ENCODE measurements around the gene GPR33.
"Not testable (repeated sequence)": the region's sequence is repeated elsewhere in the genome, so short reads cannot be mapped to it uniquely, and the experiment has no call there.

GPR33 gene

DNA sequence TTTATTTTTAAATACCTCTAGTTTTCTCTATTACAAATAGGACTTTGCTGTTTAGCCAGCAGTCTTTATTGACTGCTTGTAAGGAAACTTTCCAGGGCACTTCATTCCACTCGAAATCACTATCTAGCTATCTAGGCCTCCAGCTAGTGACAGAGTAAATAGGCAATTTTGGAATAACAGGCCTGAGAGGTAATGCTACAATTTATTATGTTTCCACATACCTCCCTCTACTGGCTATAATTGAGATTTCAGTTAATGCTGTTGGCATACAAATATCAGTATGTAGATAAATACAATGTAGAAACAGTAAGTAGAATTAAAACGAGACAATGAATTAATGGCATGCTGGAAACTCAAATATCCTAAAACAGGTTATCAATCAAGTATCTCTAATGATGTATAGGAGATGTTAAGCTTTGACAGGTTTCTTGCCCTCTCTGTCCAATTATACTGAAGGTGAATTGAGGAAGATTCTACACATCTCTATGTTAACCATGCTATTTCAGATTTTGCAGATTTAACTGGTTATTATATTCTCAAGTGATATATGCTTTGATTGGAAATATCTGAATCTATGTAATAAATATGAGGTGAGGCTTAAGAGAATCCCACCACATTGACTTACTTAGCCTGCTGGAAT lies 37.7 kb downstream of the GPR33 start:
- peaks cover 0 to 3% of the 10 kb centered on the region in 2 donors for H3K4me1 Mint-ChIP-seq (ENCODE audit: low read depth in 2 of 2)
- no peak overlapping the region for H3K27ac Mint-ChIP-seq
- peak; percentile 43 for ATAC-seq (replicated peaks)
- H3K4me3 Mint-ChIP-seq = no peak overlapping the region
- no peaks in the 10 kb centered on the region for H3K27me3 Mint-ChIP-seq
- peaks cover 8% of the 10 kb centered on the region for H3K36me3 Mint-ChIP-seq (ENCODE audit: insufficient read depth)
- DNase-seq = no peak
- no peaks in the 10 kb centered on the region for H3K9me3 Mint-ChIP-seq

DNA sequence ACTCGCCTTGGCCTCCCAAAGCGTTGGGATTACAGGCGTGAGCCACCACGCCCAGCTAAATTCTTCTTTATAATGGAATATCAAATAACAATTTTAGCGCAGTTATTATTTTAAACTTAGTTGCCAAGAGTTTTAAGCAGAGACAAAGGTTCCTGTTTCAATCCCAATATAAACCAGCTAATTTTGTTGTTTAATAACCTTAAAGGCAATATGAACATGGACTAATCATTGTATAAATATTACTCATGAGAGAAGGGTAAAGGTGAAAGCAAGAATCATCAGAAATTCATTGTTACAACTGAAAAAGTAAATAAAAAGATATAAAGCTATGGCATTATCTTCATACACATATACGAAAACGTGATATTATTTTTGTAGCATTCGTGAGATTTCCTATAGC lies 38.7 kb downstream of the GPR33 start:
- H3K36me3 Mint-ChIP-seq (ENCODE audit: insufficient read depth) = peaks cover 8% of the 10 kb centered on the region
- no peak for ATAC-seq (replicated peaks)

DNA sequence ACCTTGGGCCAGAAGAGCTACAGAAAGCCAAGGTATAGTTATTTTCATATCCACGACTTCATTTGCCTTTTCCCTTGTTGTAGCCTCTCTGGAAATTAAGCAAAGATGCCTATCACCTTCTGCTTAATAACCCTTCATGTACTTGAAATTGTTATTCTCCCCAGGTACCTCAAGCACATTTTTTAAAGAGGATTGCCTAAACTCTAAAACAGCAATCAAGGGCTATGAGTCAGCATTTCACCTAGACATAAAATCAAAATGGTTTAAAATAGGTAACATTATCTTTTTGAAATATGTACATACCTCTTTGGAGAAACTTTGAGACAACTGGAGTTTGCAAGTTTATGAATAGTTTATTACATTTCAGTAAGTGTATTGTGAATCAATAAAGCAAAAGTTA lies 42.1 kb downstream of the GPR33 start:
- Mint-ChIP-seq H3K27me3 (no peaks in the 10 kb centered on the region), H3K4me3 (no peak overlapping the region), H3K27ac (no peak overlapping the region), H3K4me1 (ENCODE audit: low read depth in 2 of 2) (no peaks in the 10 kb centered on the region), H3K9me3 (no peaks in the 10 kb centered on the region), H3K36me3 (ENCODE audit: insufficient read depth) (peaks cover under 1% of the 10 kb centered on the region)
- no peak for ATAC-seq (replicated peaks)
- no peak for DNase-seq

More for the DNA sequence above, 38.7 kb downstream of the GPR33 start:
- Mint-ChIP-seq H3K4me3 (no peak overlapping the region), H3K27me3 (no peaks in the 10 kb centered on the region), H3K4me1 (ENCODE audit: low read depth in 2 of 2) (no peaks in the 10 kb centered on the region), H3K27ac (no peak overlapping the region), H3K9me3 (no peaks in the 10 kb centered on the region)
- DNase-seq = no peak

DNA sequence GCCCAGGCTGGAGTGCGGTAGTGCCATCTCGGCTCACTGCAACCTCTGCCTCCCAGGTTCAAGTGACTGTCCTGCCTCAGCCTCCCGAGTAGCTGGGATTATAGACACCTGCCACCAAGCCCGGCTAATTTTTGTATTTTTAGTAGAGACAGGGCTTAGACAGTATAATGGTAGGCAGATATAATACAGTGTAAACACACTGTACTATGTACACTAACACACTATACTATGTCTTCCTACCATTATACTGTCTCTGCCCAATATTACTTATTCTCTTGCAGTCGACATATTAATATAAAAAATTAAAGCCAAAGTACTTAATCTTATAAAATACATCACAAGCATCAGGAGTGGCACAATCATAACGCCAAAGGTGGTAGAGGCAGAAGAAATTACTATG lies 45.6 kb downstream of the GPR33 start:
- Mint-ChIP-seq H3K9me3 (no peaks in the 10 kb centered on the region), H3K27me3 (no peaks in the 10 kb centered on the region), H3K4me1 (ENCODE audit: low read depth in 2 of 2) (no peaks in the 10 kb centered on the region), H3K27ac (no peak overlapping the region), H3K36me3 (ENCODE audit: insufficient read depth) (peaks cover 2% of the 10 kb centered on the region), H3K4me3 (no peak overlapping the region)
- DNase-seq (no peak), ATAC-seq (replicated peaks) (no peak)

DNA sequence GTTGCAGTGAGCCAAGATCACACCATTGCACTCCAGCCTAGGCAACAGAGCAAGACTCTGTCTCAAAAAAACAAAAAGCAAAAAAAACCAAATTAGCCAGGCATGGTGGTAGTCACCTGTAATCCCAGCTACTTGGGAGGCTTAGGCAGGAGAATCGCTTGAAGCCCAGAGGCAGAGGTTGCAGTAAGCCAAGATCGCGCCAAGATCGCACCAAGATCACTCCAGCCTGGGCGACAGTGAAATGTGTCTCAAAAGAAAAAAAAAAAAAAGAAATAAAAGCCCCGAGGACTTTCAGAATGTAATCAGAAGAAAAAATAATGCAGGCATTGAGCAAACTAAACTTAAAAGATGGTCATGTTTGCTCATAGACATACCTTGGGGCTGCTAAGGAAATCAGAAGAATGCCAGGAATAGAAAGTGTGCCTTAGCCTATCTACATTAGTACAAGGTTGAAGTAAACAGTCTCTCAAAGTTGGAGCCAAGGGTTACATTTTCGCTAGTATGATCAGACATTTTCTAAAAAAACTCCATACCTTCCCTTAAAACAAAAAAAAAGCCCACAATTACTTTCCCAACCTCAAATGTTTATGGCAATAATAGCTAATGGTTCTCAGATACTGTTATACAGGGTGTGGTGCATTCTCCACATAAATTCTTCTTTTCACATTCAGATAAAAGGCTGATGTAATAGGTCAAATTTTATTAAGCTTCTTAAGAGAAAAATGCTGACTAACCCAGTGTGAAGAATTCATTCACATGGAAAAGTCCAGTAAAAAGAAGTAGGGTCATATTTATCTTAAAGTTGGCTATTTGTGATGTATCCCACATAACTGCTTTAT lies 46.3 kb downstream of the GPR33 start:
- Mint-ChIP-seq H3K4me1 (ENCODE audit: low read depth in 2 of 2) (no peaks in the 10 kb centered on the region), H3K4me3 (no peak overlapping the region), H3K9me3 (no peaks in the 10 kb centered on the region), H3K27me3 (no peaks in the 10 kb centered on the region), H3K27ac (no peak overlapping the region), H3K36me3 (ENCODE audit: insufficient read depth) (peaks cover 2% of the 10 kb centered on the region)
- DNase-seq = no peak
- ATAC-seq (replicated peaks) = no peak

DNA sequence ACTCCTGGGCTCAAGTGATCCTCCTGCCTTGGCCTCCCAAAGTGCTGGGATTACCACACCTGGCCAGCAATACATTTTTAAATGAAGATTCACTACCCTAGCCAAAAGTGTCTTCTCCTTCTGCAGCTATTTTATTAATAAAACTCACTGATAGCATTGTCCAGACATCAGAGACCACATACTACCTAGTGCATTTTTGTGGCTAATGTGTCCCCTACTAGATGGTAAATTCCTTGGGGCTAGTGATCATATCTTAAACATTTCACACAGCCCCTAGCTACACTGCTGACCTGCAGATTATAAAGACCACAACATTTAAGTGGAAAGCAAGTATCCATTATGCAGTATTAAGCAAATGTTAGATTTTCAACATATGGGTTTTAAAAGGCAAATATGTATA lies 47.6 kb downstream of the GPR33 start:
- Mint-ChIP-seq H3K9me3 (no peaks in the 10 kb centered on the region), H3K4me3 (no peak overlapping the region), H3K4me1 (ENCODE audit: low read depth in 2 of 2) (no peaks in the 10 kb centered on the region), H3K27ac (no peak overlapping the region), H3K27me3 (no peaks in the 10 kb centered on the region), H3K36me3 (ENCODE audit: insufficient read depth) (peaks cover 2% of the 10 kb centered on the region)
- DNase-seq (no peak), ATAC-seq (replicated peaks) (no peak)

DNA sequence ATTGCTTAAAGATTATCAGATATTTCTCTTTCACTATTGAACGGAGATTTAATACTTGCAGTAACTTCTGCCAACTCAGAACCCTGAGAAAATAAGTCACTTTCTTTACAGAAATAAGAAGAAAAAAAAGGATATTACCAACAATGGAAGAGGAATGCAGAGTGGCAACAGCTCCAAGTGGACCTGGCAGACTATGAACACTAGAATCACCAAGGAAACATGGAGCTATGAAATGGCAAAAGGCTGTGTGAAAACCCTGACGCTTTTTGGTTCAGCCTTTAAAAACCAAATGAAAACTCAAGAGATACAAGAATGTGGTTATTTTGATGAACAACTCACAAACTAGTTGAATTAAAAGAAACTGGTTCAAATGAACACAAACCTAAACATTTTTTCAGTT lies 48.3 kb downstream of the GPR33 start:
- DNase-seq (no peak), ATAC-seq (replicated peaks) (no peak)
- Mint-ChIP-seq H3K36me3 (ENCODE audit: insufficient read depth) (peaks cover 2% of the 10 kb centered on the region), H3K27ac (no peak overlapping the region), H3K27me3 (no peaks in the 10 kb centered on the region), H3K9me3 (no peaks in the 10 kb centered on the region), H3K4me3 (no peak overlapping the region), H3K4me1 (ENCODE audit: low read depth in 2 of 2) (no peaks in the 10 kb centered on the region)

DNA sequence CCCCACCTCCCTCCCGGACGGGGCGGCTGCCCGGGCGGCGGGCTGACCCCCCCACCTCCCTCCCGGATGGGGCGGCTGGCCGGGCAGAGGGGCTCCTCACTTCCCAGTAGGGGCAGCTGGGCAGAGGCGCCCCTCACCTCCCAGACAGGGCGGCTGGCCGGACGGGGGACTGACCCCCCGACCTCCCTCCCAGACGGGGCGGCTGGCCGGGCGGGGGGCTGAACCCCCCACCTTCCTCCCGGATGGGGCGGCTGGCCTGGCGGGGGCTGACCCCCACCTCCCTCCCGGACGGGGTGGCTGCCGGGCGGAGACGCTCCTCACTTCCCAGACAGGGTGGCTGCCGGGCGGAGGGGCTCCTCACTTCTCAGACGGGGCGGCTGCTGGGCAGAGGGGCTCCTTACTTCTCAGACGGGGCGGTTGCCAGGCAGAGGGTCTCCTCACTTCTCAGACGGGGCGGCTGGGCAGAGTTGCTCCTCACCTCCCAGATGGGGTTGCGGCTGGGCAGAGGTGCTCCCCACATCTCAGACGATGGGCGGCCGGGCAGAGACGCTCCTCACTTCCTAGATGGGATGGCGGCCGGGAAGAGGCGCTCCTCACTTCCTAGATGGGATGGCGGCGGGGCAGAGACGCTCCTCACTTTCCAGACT lies 50.7 kb downstream of the GPR33 start:
- not testable (repeated sequence) for H3K27ac Mint-ChIP-seq; ATAC-seq (replicated peaks)

DNA sequence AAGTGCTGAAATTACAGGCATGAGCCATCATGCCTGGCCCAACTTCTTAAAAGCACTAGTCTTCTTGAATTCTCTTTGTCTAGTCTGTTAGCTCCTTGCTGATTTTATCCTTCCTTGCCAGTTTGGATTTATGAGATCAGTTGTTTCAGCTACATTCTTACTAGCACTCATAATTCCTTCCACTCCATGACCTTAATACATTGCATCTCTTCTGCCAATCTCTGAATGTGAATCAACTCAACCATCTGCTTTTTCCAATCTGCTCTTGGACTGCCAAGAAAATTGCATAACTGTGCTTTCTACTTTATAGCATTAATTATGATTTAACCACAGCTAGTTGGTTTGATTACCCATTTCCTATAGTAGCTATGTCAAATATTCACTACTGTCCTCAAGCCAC lies 52.6 kb downstream of the GPR33 start:
- no peak overlapping the region for H3K27ac Mint-ChIP-seq
- no peak overlapping the region for H3K4me3 Mint-ChIP-seq
- H3K4me1 Mint-ChIP-seq (ENCODE audit: low read depth in 2 of 2) = no peaks in the 10 kb centered on the region
- H3K9me3 Mint-ChIP-seq = no peaks in the 10 kb centered on the region
- H3K36me3 Mint-ChIP-seq (ENCODE audit: insufficient read depth) = peaks cover 2% of the 10 kb centered on the region
- ATAC-seq (replicated peaks) = no peak
- no peaks in the 10 kb centered on the region for H3K27me3 Mint-ChIP-seq
- DNase-seq = no peak

More for the DNA sequence above, 50.7 kb downstream of the GPR33 start:
- not testable (repeated sequence) for H3K4me1 Mint-ChIP-seq (ENCODE audit: low read depth in 2 of 2); H3K27me3 Mint-ChIP-seq; H3K36me3 Mint-ChIP-seq (ENCODE audit: insufficient read depth); H3K4me3 Mint-ChIP-seq; DNase-seq; H3K9me3 Mint-ChIP-seq
